Inflammatory macrophage (primary cell): ENCODE measurements around the gene SCAF1.

ENCODE experiments used
- DNase-seq, 2 donors: peaks; one replicate each; pipeline ENCODE4 v3.0.0-alpha.2; 2020 to 2022

SCAF1 gene

GRCh38 chr19:49686503-49687088 is 44.6 kb downstream of the SCAF1 start:
- no peak for DNase-seq

- no peak for DNase-seq
Measured at GRCh38 chr19:49687150-49687549, 45.1 kb downstream of the SCAF1 start.

- DNase-seq, result peak; percentile 41 to 55
Measured at GRCh38 chr19:49687566-49688316, 45.7 kb downstream of the SCAF1 start.

- no peak for DNase-seq
Measured at GRCh38 chr19:49688531-49689132, 46.6 kb downstream of the SCAF1 start.

- no peak for DNase-seq
Measured at GRCh38 chr19:49689133-49690078, 47.4 kb downstream of the SCAF1 start, which contains the start of gene ADM5. ADM5 (plus strand) TSS chr19:49689594; CDS start chr19:49689838, 244 bp downstream.

- DNase-seq, result no peak
Measured at GRCh38 chr19:49690079-49690655, 48.2 kb downstream of the SCAF1 start.

- DNase-seq, result no peak
Measured at GRCh38 chr19:49690656-49691242, 48.7 kb downstream of the SCAF1 start, which contains the start of gene CPT1C. CPT1C (plus strand) TSS chr19:49691116; CDS start chr19:49692253, 1,137 bp downstream.

- peak in 1 of 2 donors; percentile 8 for DNase-seq
Measured at GRCh38 chr19:49691243-49692146, 49.5 kb downstream of the SCAF1 start.

- DNase-seq, result no peak
Measured at GRCh38 chr19:49692147-49692506, 50.1 kb downstream of the SCAF1 start.

- no peak for DNase-seq
Measured at GRCh38 chr19:49696115-49696514, 54.1 kb downstream of the SCAF1 start.

GRCh38 chr19:49696865-49697264 is 54.9 kb downstream of the SCAF1 start:
- no peak for DNase-seq

- no peak for DNase-seq
Measured at GRCh38 chr19:49699364-49699763, 57.4 kb downstream of the SCAF1 start.

GRCh38 chr19:49700563-49700962 is 58.6 kb downstream of the SCAF1 start:
- DNase-seq, result no peak

- DNase-seq, result no peak
Measured at GRCh38 chr19:49701271-49701786, 59.3 kb downstream of the SCAF1 start.

GRCh38 chr19:49704888-49705642 is 63.1 kb downstream of the SCAF1 start:
- DNase-seq, result no peak

GRCh38 chr19:49705919-49706318 is 63.9 kb downstream of the SCAF1 start:
- DNase-seq, result no peak
